Effector memory CD4-positive, alpha-beta T cell (primary cell): ENCODE results near the gene KLHL17.

Source experiments
- DNase-seq, 3 donors: peaks; one replicate each; pipeline ENCODE4 v3.0.0-alpha.2; 2020
- H3K27ac ChIP-seq: 2 replicates; pipeline ENCODE4 v1.7.0; 2013; ENCODE audit warnings: mild to moderate bottlenecking, low read length, moderate library complexity; ENCODE audit not compliant: insufficient read depth, poor library complexity, severe bottlenecking
- H3K27me3 ChIP-seq: replicated peaks from 2 replicates; pipeline ENCODE4 v1.7.0; 2013; ENCODE audit warnings: mild to moderate bottlenecking, low read length; ENCODE audit not compliant: insufficient read depth, control insufficient read depth, poor library complexity, severe bottlenecking
- H3K36me3 ChIP-seq: 2 replicates; pipeline ENCODE4 v1.7.0; 2013; ENCODE audit warnings: mild to moderate bottlenecking, low read length, moderate library complexity; ENCODE audit not compliant: control insufficient read depth, insufficient read depth
- H3K4me1 ChIP-seq: 2 replicates; pipeline ENCODE4 v1.7.0; 2013; ENCODE audit warnings: low read length, mild to moderate bottlenecking; ENCODE audit not compliant: control insufficient read depth, insufficient read depth, poor library complexity, severe bottlenecking
- H3K4me3 ChIP-seq: 2 replicates; pipeline ENCODE4 v1.7.0; 2013; ENCODE audit warnings: low read length, low read depth, mild to moderate bottlenecking; ENCODE audit not compliant: insufficient read depth, poor library complexity, severe bottlenecking
- H3K9me3 ChIP-seq: 2 replicates; pipeline ENCODE4 v1.7.0; 2013; ENCODE audit warnings: mild to moderate bottlenecking, low read length, moderate library complexity; ENCODE audit not compliant: control insufficient read depth

The KLHL17 gene

DNA sequence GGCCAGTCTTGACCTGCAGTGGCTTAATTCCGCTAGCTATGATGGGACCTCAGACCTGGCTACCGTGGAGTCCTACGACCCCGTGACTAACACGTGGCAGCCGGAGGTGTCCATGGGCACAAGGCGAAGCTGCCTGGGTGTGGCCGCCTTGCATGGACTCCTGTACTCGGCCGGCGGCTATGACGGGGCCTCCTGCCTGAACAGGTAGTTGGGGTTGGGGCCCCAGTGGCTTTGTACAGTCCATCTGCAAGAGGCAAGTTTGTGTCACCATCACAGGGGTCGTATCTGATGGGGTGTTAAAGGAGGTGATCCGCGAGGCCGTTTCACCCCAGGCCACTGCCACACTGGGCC lies 2.9 kb downstream of the KLHL17 start:
- Histone ChIP-seq H3K36me3 (peaks cover 3% of the 10 kb centered on the region), H3K27ac (no peak overlapping the region), H3K4me3 (no peak overlapping the region), H3K27me3 (no peaks in the 10 kb centered on the region), H3K9me3 (no peaks in the 10 kb centered on the region), H3K4me1 (peaks cover 32% of the 10 kb centered on the region)
- DNase-seq: no peak

DNA sequence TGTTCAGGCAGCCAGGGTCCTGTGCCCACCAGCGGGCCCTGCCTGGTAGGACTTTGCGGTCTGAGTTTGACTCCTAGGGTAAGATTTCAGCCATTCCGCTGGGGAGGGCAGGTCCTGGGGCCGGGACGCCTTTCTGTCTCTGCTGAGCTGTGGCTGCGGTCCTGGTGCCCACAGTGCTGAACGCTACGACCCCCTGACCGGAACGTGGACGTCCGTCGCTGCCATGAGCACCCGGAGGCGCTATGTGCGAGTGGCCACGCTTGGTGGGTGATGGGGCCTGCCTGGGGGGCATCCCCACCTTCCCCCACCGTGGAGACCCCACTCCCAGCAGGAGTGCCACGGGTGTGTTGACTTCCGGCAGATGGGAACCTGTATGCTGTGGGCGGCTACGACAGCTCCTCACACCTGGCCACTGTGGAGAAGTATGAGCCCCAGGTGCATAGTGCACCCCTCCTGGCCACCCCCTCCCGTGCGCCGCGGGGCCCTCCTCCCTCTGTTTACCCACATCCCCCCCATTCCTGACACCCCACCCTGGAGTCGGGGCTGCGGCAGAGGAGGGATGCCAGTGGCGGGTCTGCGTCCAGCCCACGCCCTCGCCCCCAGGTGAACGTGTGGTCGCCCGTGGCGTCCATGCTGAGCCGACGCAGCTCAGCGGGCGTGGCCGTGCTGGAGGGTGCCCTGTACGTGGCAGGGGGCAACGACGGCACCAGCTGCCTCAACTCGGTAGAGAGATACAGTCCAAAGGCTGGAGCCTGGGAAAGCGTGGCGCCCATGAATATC lies 3.6 kb downstream of the KLHL17 start:
- Histone ChIP-seq H3K27me3 (no peaks in the 10 kb centered on the region), H3K4me1 (peaks cover 26% of the 10 kb centered on the region), H3K9me3 (no peaks in the 10 kb centered on the region)

DNA sequence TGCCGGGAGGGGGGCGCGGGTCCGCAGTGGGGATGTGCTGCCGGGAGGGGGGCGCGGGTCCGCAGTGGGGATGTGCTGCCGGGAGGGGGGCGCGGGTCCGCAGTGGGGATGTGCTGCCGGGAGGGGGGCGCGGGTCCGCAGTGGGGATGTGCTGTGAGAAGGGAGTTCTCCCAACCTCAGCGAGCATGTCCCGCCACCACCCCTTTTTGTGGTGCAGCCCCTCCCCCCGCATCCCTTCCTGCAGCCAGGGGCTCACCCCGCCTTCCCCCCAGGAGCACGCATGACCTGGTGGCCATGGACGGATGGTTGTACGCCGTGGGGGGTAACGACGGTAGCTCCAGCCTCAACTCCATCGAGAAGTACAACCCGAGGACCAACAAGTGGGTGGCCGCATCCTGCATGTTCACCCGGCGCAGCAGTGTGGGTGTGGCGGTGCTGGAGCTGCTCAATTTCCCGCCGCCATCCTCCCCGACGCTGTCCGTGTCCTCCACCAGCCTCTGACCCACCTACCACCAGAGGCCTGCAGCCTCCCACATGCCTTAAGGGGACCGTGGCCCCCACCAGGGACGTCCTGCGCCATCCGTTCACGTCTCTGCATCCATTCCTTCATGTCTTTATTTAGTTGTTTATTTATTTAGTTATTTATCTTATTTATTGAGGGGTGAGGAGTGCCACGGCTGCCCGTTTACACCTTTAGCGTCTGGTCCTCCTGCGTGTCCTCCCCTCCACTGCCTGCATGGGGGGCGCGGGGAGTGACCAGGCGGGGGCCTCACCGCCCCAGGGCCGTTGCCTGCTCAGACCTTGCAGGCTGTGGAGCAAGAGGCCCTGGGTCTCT lies 4.5 kb downstream of the KLHL17 start:
- H3K27me3 ChIP-seq: no peaks in the 10 kb centered on the region
- no peak overlapping the region for H3K4me3 ChIP-seq
- no peak for DNase-seq
- peaks cover 3% of the 10 kb centered on the region for H3K36me3 ChIP-seq
- no peaks in the 10 kb centered on the region for H3K9me3 ChIP-seq
- no peak overlapping the region for H3K27ac ChIP-seq
- peaks cover 20% of the 10 kb centered on the region for H3K4me1 ChIP-seq

More for the DNA sequence above, 3.6 kb downstream of the KLHL17 start:
- Histone ChIP-seq H3K36me3 (peaks cover 3% of the 10 kb centered on the region), H3K4me3 (no peak overlapping the region), H3K27ac (no peak overlapping the region)
- DNase-seq: no peak

DNA sequence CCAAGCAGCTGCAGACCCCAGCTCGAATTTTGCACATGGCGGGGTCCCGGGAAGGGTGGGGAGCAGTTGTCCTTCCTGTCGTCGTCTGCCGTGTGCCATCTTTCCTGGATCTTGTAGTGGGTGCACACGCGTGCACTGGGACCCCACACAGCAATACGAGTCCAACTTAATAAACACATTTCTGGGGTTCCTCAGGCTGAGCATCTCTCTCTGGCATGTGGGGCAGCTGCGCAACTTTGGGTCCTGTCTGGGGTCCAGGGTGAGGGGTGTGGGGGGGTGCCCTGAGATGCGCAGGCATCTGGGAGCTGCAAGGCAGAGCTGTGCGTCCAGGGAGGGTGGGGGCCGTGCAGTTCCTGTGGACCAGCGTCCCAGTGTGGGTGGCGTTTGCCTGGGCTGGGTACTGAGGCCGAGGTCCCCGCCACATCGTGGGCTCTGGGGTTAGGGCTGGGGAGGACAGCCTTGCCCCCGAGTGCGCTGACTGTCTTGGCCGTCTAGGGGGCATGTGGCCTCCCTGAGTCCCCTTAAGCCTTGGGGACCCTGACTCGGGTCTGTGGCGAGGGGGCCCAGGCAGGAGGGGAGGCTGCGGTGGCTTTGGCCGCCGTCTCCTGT lies 5.2 kb downstream of the KLHL17 start:
- DNase-seq: no peak
- H3K4me1 ChIP-seq: peaks cover 16% of the 10 kb centered on the region
- peaks cover 3% of the 10 kb centered on the region for H3K36me3 ChIP-seq
- H3K27ac ChIP-seq: peak overlapping the region; percentile 64
- H3K4me3 ChIP-seq: no peak overlapping the region
- no peaks in the 10 kb centered on the region for H3K27me3 ChIP-seq
- H3K9me3 ChIP-seq: no peaks in the 10 kb centered on the region

DNA sequence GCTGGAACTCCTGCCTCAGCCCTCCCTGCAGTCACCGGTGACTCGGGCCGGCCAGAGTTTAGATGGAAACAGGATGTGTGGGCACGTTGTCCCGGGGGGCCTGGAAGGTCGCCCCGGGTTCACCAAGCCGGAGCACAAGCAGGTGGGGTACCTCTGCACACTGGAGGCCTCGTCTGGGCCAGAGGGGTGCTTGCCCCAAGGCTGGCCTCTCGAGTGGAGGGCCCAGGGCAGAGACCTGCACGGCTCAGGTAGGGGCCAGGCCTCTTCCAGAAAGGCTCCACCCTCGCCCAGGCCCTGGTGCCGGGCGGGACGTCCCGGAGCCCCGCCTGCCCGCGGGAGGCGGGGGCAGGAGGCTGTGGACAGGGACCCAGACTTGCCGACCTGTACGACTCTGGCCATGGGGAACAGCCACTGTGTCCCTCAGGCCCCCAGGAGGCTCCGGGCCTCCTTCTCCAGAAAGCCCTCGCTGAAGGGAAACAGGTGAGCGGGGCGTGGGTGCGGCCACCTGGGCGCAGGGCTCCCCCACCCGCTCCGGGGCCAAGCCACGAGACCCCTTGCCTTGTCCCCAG lies 5.8 kb downstream of the KLHL17 start, which contains the start of gene PLEKHN1:
Gene PLEKHN1 (plus strand): TSS at position 348 of the 569 bp plus-strand sequence. CDS start 50 bp downstream, at position 398.
- Histone ChIP-seq H3K27me3 (no peaks in the 10 kb centered on the region), H3K9me3 (no peaks in the 10 kb centered on the region), H3K36me3 (peaks cover 3% of the 10 kb centered on the region), H3K4me3 (peak within 1 kb of the TSS; percentile 71), H3K27ac (peak within 1 kb of the TSS; percentile 64), H3K4me1 (peaks cover 14% of the 10 kb centered on the region)
- no peak for DNase-seq

DNA sequence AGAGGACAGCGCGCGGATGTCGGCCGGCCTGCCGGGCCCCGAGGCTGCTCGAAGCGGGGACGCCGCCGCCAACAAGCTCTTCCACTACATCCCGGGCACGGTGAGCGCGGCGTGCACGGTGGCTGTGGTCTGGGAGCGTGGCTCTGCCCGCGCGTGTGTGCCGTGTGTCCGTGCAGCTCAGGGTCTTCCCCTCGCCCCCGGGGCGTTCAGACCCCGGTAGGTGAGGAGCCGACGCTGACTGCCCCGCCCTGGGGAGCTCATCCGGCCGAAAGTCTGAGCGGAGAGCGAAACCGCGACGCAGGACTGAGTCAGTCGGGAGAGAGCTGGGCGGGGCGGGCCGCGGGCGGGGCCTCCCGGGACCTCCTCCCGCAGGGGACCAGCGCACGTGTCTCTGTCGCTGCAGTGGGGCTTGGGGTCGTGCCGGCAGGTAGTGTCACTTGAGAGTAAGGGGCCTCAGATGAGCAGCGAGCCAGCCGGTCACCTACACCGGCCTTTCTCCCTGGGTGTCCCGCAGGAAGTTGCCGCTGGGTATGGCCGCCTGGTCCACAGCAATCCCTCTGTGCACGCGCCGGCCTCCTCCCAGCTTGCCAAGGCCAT lies 6.4 kb downstream of the KLHL17 start:
- DNase-seq: peak; percentile 57 to 63 (median 59)
- Histone ChIP-seq H3K4me1 (peaks cover 11% of the 10 kb centered on the region), H3K27me3 (no peaks in the 10 kb centered on the region), H3K9me3 (no peaks in the 10 kb centered on the region), H3K27ac (peak overlapping the region; percentile 64), H3K36me3 (peaks cover 3% of the 10 kb centered on the region), H3K4me3 (peak overlapping the region; percentile 71)

DNA sequence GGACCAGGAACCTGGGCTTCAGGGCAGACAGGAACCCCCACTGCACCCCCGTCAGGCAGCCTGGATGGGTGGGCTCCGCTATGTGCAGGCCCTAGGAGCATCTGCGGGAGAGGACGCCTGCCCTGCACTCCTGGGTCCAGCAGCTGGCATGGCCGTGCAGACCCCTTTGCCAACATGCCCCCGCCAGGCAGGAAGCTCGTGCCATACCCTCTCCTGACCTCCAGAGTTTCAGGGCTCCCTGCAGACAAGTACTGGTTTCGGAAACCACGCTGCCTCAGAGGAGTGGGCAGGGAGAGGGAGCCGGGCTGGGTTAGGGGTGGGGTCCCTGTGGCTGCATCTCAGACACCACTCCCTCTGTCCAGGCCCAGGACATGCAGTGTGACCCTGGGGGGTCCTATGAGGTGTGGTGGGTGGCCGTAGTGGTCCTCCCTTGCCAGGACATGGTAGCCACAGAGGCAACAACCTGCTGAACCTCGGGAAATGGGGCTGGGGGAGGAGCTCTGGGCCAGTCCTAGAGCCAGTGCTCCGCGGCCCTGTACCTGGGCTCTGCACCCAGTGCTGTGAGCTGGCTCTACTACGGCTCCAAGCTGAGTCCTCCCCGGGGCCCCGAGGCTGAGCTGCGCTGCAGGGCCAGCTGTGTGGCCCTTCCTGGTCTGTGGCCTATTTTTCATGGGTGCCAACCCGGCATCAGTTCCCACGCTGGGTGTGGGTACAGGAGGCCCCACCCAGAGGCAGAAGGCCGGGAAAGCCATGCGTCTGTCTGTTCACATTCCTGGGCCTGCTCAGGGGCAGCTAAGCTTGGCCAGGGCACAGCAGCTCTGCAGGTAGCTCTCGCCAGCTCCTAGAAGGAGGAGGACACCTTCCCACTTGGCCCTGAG lies 7.3 kb downstream of the KLHL17 start:
- H3K4me3 ChIP-seq: no peak overlapping the region
- no peak for DNase-seq
- no peaks in the 10 kb centered on the region for H3K36me3 ChIP-seq
- peaks cover 11% of the 10 kb centered on the region for H3K4me1 ChIP-seq
- no peaks in the 10 kb centered on the region for H3K27me3 ChIP-seq
- H3K9me3 ChIP-seq: no peaks in the 10 kb centered on the region
- no peak overlapping the region for H3K27ac ChIP-seq

DNA sequence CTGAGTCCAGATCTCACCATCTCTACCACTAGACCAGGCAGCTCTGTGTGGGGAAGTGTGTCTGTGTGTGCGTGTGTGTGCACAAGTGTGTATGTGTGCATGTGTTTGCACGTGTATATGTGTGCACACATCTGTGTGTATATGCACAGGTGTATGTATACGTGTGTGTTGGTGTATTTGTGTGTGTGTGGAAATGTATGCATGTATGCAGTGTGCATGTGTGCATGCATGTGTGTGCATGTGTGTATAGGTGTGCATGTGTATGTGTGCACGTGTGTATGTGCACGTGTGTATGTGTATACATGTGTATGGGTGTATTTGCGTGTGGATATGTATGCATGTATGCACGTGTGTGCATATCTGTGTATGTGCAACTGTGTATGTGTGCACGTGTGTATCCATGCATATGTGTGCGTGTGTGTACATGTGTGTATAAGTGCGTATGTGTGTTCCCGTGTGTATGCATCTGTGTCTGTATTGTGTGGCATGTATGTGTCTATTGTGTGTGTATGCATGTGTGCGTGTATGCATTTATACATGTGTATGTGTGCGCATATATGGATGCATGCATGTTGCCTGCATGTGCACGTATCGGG lies 9.0 kb downstream of the KLHL17 start:
- H3K27me3 ChIP-seq: no peaks in the 10 kb centered on the region
- no peak for DNase-seq

More for the DNA sequence above, 9.0 kb downstream of the KLHL17 start:
- Histone ChIP-seq H3K4me3 (no peak overlapping the region), H3K36me3 (no peaks in the 10 kb centered on the region), H3K27ac (no peak overlapping the region), H3K4me1 (peaks cover 11% of the 10 kb centered on the region), H3K9me3 (no peaks in the 10 kb centered on the region)
